Colonic mucosa (tissue), 4 donors: Measurements from ENCODE around the gene ESAM. TPM values are rescaled to one million over a fixed set of nuclear protein-coding genes. Genes with fewer than 3 reads are reported as not detected.
A peak's percentile ranks its signal among the peaks of the same experiment; 100 is the strongest.

Source experiments
- DNase-seq: peaks from one replicate; pipeline ENCODE4 v3.0.0-alpha.2; 2020
- H3K27ac ChIP-seq: fragments of 200-600 bp; one replicate; pipeline ENCODE4 v1.8.0; 2021
- H3K27me3 ChIP-seq: fragments of 200-600 bp; one replicate; pipeline ENCODE4 v1.8.0; 2021
- H3K36me3 ChIP-seq: fragments of 200-600 bp; one replicate; pipeline ENCODE4 v1.8.0; 2021
- H3K4me1 ChIP-seq: fragments of 200-600 bp; one replicate; pipeline ENCODE4 v1.8.0; 2021; ENCODE audit warnings: mild to moderate bottlenecking
- H3K4me3 ChIP-seq: fragments of 200-600 bp; one replicate; pipeline ENCODE4 v1.8.0; 2021
- H3K9ac ChIP-seq, 2 donors: one replicate each; pipeline ENCODE4 v1.7.0; 2013; ENCODE audit warnings: control low read depth in 2 of 2, low read depth in 2 of 2, low read length in 2 of 2
- H3K9me3 ChIP-seq: fragments of 200-600 bp; one replicate; pipeline ENCODE4 v1.8.0; 2021
- intact Hi-C: fragments of 100-400 bp; cut with DNase I; formaldehyde crosslinking; loops from one replicate; pipeline ENCODE4 v1.14.1; 2022
- total RNA-seq, 2 donors: library from RNA; stranded (reverse); fragmentation: NEBNext Ultra II Directional in 1 of 2; extraction: Animal tissue kit (Norgen Biotek cat#: 25700) in 1 of 2; gene quantifications; one replicate each; pipeline ENCODE4 v1.2.1, GENCODE V29; 2021
- TF ChIP-seq, protein P1 (sequence below): fragments of 200-600 bp; IDR thresholded peaks from one replicate; pipeline ENCODE4 v1.8.0; 2022; ENCODE audit warnings: antibody characterized with exemption, mild to moderate bottlenecking
- donor health status: healthy.
- donor health status: DM: no; HTN: no; CAD: no.
- donor health status: DM: no; HTN: no; CAD: no.

ESAM gene
- total RNA-seq, 2 donors from 2014 or later, result 10.4 to 15.7 TPM

DNA sequence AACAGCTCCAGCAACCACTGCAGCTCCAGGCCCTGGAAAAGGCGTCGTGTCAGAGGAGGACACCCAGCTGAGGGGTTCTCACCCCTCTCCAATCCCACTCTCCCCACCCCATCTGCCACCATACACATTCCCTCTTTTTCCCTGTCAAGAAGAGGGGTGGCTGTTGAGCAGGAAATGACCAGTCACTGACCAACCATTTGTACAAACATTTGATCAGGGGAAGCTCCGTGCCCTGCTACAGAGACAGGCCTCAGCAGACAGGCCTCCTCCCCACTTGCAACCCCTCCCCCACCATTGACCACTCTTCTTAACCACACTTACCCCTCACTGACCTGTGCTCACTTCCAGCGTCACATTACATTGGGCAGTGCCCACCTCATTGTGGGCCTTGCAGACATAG is 7.8 kb downstream of the ESAM start:
- peaks cover 6% of the 10 kb centered on the region for H3K27me3 ChIP-seq
- H3K36me3 ChIP-seq, result no peaks in the 10 kb centered on the region
- intact Hi-C loops, result no loop called here
- no peaks in the 10 kb centered on the region for H3K9me3 ChIP-seq
- no peak for DNase-seq
- no peak overlapping the region for H3K27ac ChIP-seq
- no peak overlapping the region for H3K9ac ChIP-seq
- H3K4me3 ChIP-seq, result no peak overlapping the region
- TF ChIP-seq, protein P1, sequence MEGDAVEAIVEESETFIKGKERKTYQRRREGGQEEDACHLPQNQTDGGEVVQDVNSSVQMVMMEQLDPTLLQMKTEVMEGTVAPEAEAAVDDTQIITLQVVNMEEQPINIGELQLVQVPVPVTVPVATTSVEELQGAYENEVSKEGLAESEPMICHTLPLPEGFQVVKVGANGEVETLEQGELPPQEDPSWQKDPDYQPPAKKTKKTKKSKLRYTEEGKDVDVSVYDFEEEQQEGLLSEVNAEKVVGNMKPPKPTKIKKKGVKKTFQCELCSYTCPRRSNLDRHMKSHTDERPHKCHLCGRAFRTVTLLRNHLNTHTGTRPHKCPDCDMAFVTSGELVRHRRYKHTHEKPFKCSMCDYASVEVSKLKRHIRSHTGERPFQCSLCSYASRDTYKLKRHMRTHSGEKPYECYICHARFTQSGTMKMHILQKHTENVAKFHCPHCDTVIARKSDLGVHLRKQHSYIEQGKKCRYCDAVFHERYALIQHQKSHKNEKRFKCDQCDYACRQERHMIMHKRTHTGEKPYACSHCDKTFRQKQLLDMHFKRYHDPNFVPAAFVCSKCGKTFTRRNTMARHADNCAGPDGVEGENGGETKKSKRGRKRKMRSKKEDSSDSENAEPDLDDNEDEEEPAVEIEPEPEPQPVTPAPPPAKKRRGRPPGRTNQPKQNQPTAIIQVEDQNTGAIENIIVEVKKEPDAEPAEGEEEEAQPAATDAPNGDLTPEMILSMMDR, result no peak
- H3K4me1 ChIP-seq, result peaks cover 4% of the 10 kb centered on the region

- Histone ChIP-seq H3K9ac (no peak overlapping the region), H3K27me3 (no peaks in the 10 kb centered on the region), H3K4me1 (peaks cover 4% of the 10 kb centered on the region), H3K27ac (no peak overlapping the region), H3K4me3 (no peak overlapping the region), H3K36me3 (no peaks in the 10 kb centered on the region), H3K9me3 (no peaks in the 10 kb centered on the region)
- TF ChIP-seq, protein P1, result no peak
- DNase-seq, result no peak
- intact Hi-C loops, result no loop called here
Measured at GRCh38 chr11:124753624-124754023, 8.5 kb downstream of the ESAM start.

- Histone ChIP-seq H3K9me3 (no peaks in the 10 kb centered on the region), H3K27me3 (no peaks in the 10 kb centered on the region), H3K27ac (no peak overlapping the region), H3K4me3 (no peak overlapping the region), H3K36me3 (no peaks in the 10 kb centered on the region), H3K4me1 (peaks cover 4% of the 10 kb centered on the region), H3K9ac (no peak overlapping the region)
- intact Hi-C loops, result no loop called here
- TF ChIP-seq, protein P1, result no peak
- DNase-seq, result no peak
Measured at GRCh38 chr11:124753205-124753604, 8.9 kb downstream of the ESAM start.

DNA sequence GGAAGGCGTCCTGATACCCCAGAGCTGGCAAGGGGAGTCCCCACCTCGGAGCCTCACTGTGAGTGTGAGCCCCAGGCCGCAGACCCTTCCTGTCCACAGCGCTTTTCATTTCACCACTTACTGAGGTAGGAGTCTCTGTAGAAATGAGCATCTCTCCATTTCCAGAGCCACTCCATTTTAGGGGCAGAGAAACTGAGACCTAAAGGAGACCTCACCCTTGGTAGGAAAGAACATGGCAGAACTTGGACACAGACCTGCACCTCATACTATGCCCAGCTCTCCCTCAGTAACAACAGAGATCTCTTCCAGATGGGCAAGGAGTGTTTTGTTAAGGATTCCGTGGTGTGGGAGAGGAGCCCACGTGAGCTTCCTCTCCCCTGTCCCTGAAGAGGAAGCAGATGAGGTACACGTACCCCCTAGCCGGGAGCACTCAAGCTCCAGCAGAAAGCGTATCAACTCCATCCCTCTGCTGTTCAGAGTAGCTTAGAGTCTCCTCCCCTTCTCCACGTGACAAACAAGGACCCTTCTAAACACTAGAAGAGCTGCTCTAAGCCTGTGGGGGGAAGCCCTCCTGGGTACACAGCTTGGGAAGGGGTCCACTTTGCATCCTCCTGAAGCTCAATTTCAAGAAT is 9.5 kb downstream of the ESAM start:
- Histone ChIP-seq H3K9ac (peak overlapping the region; percentile 8 to 84), H3K27ac (no peak overlapping the region), H3K9me3 (no peaks in the 10 kb centered on the region), H3K4me3 (peak overlapping the region; percentile 48), H3K4me1 (peaks cover 4% of the 10 kb centered on the region), H3K36me3 (no peaks in the 10 kb centered on the region), H3K27me3 (no peaks in the 10 kb centered on the region)
- intact Hi-C loops, result no loop called here
- no peak for DNase-seq
- TF ChIP-seq, protein P1, result no peak

DNA sequence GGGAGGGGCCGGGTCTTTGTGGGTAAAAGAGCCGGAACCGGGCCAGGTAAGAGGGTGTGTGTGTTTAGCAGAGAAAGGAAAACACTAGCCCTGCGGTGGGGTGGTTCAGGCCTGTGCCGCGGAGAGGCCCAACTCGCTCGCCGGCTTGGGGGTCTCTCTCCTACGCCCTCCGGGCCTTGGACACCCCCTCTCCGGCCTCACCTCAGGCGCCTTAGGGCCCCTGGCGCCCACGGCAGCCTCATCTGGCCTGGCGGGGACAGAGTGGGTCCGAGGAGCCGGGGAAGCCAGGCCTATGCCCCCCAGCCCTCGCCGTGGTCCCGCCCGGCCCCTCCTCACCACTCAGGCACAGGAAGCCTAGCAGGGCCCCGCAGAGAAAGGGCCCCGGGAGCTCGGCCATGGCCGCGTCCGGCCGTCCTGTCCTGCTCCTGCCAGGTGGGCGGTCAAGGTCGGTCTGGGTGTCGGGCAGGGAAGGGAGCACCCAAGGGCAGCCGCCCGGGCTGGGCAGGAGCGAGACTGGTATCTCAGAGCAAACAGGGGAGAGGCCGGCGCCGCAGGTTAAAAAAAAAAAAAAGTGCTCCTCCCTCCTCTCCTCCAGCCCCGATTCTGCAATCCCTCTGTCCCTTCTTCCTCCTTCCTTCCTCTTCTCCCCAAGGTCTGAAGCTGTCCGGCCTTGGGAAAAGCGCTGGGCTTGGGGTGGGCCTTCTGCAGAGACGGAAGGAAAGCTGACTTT is 10.2 kb downstream of the ESAM start, which contains the start of gene VSIG2:
TSS of gene VSIG2 (minus strand) at position 515 of the 730 bp plus-strand sequence. CDS start at position 397, 118 bp downstream.
- TF ChIP-seq, protein P1, result no peak
- Histone ChIP-seq H3K27ac (peak within 1 kb of the TSS; percentile 74), H3K9ac (peak within 1 kb of the TSS; percentile 77 to 84), H3K36me3 (no peaks in the 10 kb centered on the region), H3K9me3 (no peaks in the 10 kb centered on the region), H3K4me3 (peak within 1 kb of the TSS; percentile 48), H3K27me3 (no peaks in the 10 kb centered on the region), H3K4me1 (peaks cover 4% of the 10 kb centered on the region)
- DNase-seq, result peak; percentile 71
- intact Hi-C loops, result no loop called here
